ENCODE measurements around the gene CAMLG.

CAMLG gene

GRCh38 chr5:134792286-134792685 lies 53.9 kb downstream of the CAMLG start:
- CTCF ChIA-PET: interaction anchor here (1.0 to 2.5 kb wide), 2 partner anchors 68 to 113 kb away, joined by 3 to 6 read pairs; partner anchors contain the start of gene PCBD2
- Histone ChIP-seq H3K4me3 (ENCODE audit: control insufficient read depth in 1 of 7, extremely low read depth in 1 of 7, insufficient read depth in 4 of 7, low read depth in 2 of 7, low read length in 6 of 7) (no peak overlapping the region), H3K36me3 (ENCODE audit: control insufficient read depth in 4 of 4, insufficient read depth in 4 of 4, low read length in 3 of 4) (peaks cover 23 to 75% (median 53%) of the 10 kb centered on the region in 4 experiments), H3K9me3 (ENCODE audit: control extremely low read depth in 1 of 5, control insufficient read depth in 4 of 5, insufficient read depth in 2 of 5, low read depth in 1 of 5, low read length in 4 of 5) (no peaks in the 10 kb centered on the region), H3K27me3 (replicated peaks in 2 of 5; ENCODE audit: control insufficient read depth in 4 of 5, insufficient read depth in 5 of 5, low read length in 4 of 5) (no peaks in the 10 kb centered on the region), H3K27ac (ENCODE audit: insufficient read depth in 1 of 2, low read depth in 1 of 2, low read length in 2 of 2, poor library complexity in 1 of 2, severe bottlenecking in 2 of 2) (no peak overlapping the region), H3K4me1 (ENCODE audit: control extremely low read depth in 1 of 4, control insufficient read depth in 4 of 4, insufficient read depth in 4 of 4, low read length in 3 of 4) (no peaks in the 10 kb centered on the region)
- no peak for DNase-seq
- POLR2A ChIA-PET: no interaction called here
- WGBS (ENCODE audit: insufficient coverage): no CpG with 5 or more reads among the region's 3 CpGs

- Histone ChIP-seq H3K36me3 (ENCODE audit: control insufficient read depth in 4 of 4, insufficient read depth in 4 of 4, low read length in 3 of 4) (peaks cover 23 to 75% (median 54%) of the 10 kb centered on the region in 4 experiments), H3K4me3 (ENCODE audit: control insufficient read depth in 1 of 7, extremely low read depth in 1 of 7, insufficient read depth in 4 of 7, low read depth in 2 of 7, low read length in 6 of 7) (no peak overlapping the region), H3K27ac (ENCODE audit: insufficient read depth in 1 of 2, low read depth in 1 of 2, low read length in 2 of 2, poor library complexity in 1 of 2, severe bottlenecking in 2 of 2) (no peak overlapping the region), H3K4me1 (ENCODE audit: control extremely low read depth in 1 of 4, control insufficient read depth in 4 of 4, insufficient read depth in 4 of 4, low read length in 3 of 4) (no peaks in the 10 kb centered on the region), H3K27me3 (replicated peaks in 2 of 5; ENCODE audit: control insufficient read depth in 4 of 5, insufficient read depth in 5 of 5, low read length in 4 of 5) (no peaks in the 10 kb centered on the region), H3K9me3 (ENCODE audit: control extremely low read depth in 1 of 5, control insufficient read depth in 4 of 5, insufficient read depth in 2 of 5, low read depth in 1 of 5, low read length in 4 of 5) (no peaks in the 10 kb centered on the region)
- POLR2A ChIA-PET: no interaction called here
- 97% methylated on average over 4 of the region's 4 CpGs for WGBS (ENCODE audit: insufficient coverage)
- CTCF ChIA-PET: interaction anchor here (2.5 kb wide), 1 partner anchor 112 kb away, joined by 6 read pairs; the partner anchor contains the start of gene PCBD2
- DNase-seq: no peak
These were observed 54.8 kb downstream of the CAMLG start for GRCh38 chr5:134793111-134793510.

DNA sequence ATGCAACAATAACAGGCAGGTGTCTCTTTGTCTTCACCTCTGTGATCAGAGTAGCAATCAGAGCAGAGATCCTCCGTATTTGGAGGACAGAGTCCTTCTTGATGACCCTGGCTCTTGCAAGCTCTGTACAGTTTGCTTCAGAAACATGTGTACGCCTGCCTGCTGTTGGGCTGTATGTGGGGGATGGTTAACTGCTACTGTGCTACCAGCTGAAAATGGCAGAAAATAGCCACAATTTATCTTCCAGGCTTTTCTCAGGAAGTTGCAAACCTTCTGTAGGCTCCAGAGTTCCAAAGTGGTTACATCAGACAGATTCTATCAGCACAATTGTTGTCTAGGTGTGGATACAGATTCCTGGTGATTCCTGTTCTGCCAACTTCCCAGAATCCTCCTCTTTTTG lies 55.7 kb downstream of the CAMLG start:
- Histone ChIP-seq H3K9me3 (ENCODE audit: control extremely low read depth in 1 of 5, control insufficient read depth in 4 of 5, insufficient read depth in 2 of 5, low read depth in 1 of 5, low read length in 4 of 5) (no peaks in the 10 kb centered on the region), H3K27me3 (replicated peaks in 2 of 5; ENCODE audit: control insufficient read depth in 4 of 5, insufficient read depth in 5 of 5, low read length in 4 of 5) (no peaks in the 10 kb centered on the region), H3K4me1 (ENCODE audit: control extremely low read depth in 1 of 4, control insufficient read depth in 4 of 4, insufficient read depth in 4 of 4, low read length in 3 of 4) (no peaks in the 10 kb centered on the region), H3K4me3 (ENCODE audit: control insufficient read depth in 1 of 7, extremely low read depth in 1 of 7, insufficient read depth in 4 of 7, low read depth in 2 of 7, low read length in 6 of 7) (no peak overlapping the region), H3K27ac (ENCODE audit: insufficient read depth in 1 of 2, low read depth in 1 of 2, low read length in 2 of 2, poor library complexity in 1 of 2, severe bottlenecking in 2 of 2) (no peak overlapping the region), H3K36me3 (ENCODE audit: control insufficient read depth in 4 of 4, insufficient read depth in 4 of 4, low read length in 3 of 4) (peaks cover 23 to 79% (median 57%) of the 10 kb centered on the region in 4 experiments)
- CTCF ChIA-PET: interaction anchor here (2.5 kb wide), 1 partner anchor 111 kb away, joined by 6 read pairs; the partner anchor contains the start of gene PCBD2
- POLR2A ChIA-PET: no interaction called here
- DNase-seq: no peak
- WGBS (ENCODE audit: insufficient coverage): 92% methylated on average over 2 of the region's 2 CpGs

GRCh38 chr5:134794819-134795218 lies 56.5 kb downstream of the CAMLG start:
- H3K4me1 ChIP-seq (ENCODE audit: control extremely low read depth in 1 of 4, control insufficient read depth in 4 of 4, insufficient read depth in 4 of 4, low read length in 3 of 4): no peaks in the 10 kb centered on the region
- no peak for DNase-seq
- H3K27me3 ChIP-seq (replicated peaks in 2 of 5; ENCODE audit: control insufficient read depth in 4 of 5, insufficient read depth in 5 of 5, low read length in 4 of 5): no peaks in the 10 kb centered on the region
- ChIA-PET POLR2A (interaction anchor here (0.6 kb wide), 1 partner anchor 8 kb away, joined by 3 read pairs; no protein-coding TSS in a partner anchor), CTCF (no interaction called here)
- H3K4me3 ChIP-seq (ENCODE audit: control insufficient read depth in 1 of 7, extremely low read depth in 1 of 7, insufficient read depth in 4 of 7, low read depth in 2 of 7, low read length in 6 of 7): no peak overlapping the region
- peaks cover 20 to 78% (median 55%) of the 10 kb centered on the region in 4 experiments for H3K36me3 ChIP-seq (ENCODE audit: control insufficient read depth in 4 of 4, insufficient read depth in 4 of 4, low read length in 3 of 4)
- WGBS (ENCODE audit: insufficient coverage): 100% methylated on average over 4 of the region's 8 CpGs
- H3K9me3 ChIP-seq (ENCODE audit: control extremely low read depth in 1 of 5, control insufficient read depth in 4 of 5, insufficient read depth in 2 of 5, low read depth in 1 of 5, low read length in 4 of 5): no peaks in the 10 kb centered on the region
- H3K27ac ChIP-seq (ENCODE audit: insufficient read depth in 1 of 2, low read depth in 1 of 2, low read length in 2 of 2, poor library complexity in 1 of 2, severe bottlenecking in 2 of 2): no peak overlapping the region

- Histone ChIP-seq H3K9me3 (ENCODE audit: control extremely low read depth in 1 of 5, control insufficient read depth in 4 of 5, insufficient read depth in 2 of 5, low read depth in 1 of 5, low read length in 4 of 5) (no peaks in the 10 kb centered on the region), H3K36me3 (ENCODE audit: control insufficient read depth in 4 of 4, insufficient read depth in 4 of 4, low read length in 3 of 4) (peaks cover 18 to 69% (median 41%) of the 10 kb centered on the region in 4 experiments)
- CTCF ChIA-PET: interaction anchor here (0.6 kb wide), 1 partner anchor 1930 kb away, joined by 3 read pairs; no protein-coding TSS in a partner anchor
These were observed 60.1 kb downstream of the CAMLG start for GRCh38 chr5:134798468-134798867.

More at GRCh38 chr5:134798468-134798867, 60.1 kb downstream of the CAMLG start:
- DNase-seq: no peak
- WGBS (ENCODE audit: insufficient coverage): 100% methylated on average over 1 of the region's 5 CpGs
- H3K27me3 ChIP-seq (replicated peaks in 2 of 5; ENCODE audit: control insufficient read depth in 4 of 5, insufficient read depth in 5 of 5, low read length in 4 of 5): no peaks in the 10 kb centered on the region
- H3K4me1 ChIP-seq (ENCODE audit: control extremely low read depth in 1 of 4, control insufficient read depth in 4 of 4, insufficient read depth in 4 of 4, low read length in 3 of 4): no peaks in the 10 kb centered on the region
- POLR2A ChIA-PET: no interaction called here
- no peak overlapping the region for H3K27ac ChIP-seq (ENCODE audit: insufficient read depth in 1 of 2, low read depth in 1 of 2, low read length in 2 of 2, poor library complexity in 1 of 2, severe bottlenecking in 2 of 2)
- no peak overlapping the region for H3K4me3 ChIP-seq (ENCODE audit: control insufficient read depth in 1 of 7, extremely low read depth in 1 of 7, insufficient read depth in 4 of 7, low read depth in 2 of 7, low read length in 6 of 7)

All from common myeloid progenitor, CD34-positive (primary cell).